Progenitor cell of endocrine pancreas (in vitro differentiated cells): ENCODE measurements around the gene MIS18A. TPM values are rescaled to one million over a fixed set of nuclear protein-coding genes. Genes with fewer than 3 reads are reported as not detected.
A peak's percentile ranks its signal among the peaks of the same experiment; 100 is the strongest.

Experiments
- DNase-seq: peaks from one replicate; pipeline ENCODE4 v3.0.0; 2021; ENCODE audit warnings: low spot score; ENCODE audit not compliant: unreplicated experiment
- H3K27ac Mint-ChIP-seq: 2 replicates; pipeline ENCODE4 v1.8.0; 2021; ENCODE audit warnings: mild to moderate bottlenecking, moderate library complexity, mixed read lengths
- H3K27me3 Mint-ChIP-seq: 2 replicates; pipeline ENCODE4 v1.8.0; 2021; ENCODE audit warnings: mixed read lengths
- H3K36me3 Mint-ChIP-seq: 2 replicates; pipeline ENCODE4 v1.8.0; 2022; ENCODE audit warnings: mixed read lengths; ENCODE audit not compliant: insufficient read depth
- H3K4me1 Mint-ChIP-seq: 2 replicates; pipeline ENCODE4 v1.8.0; 2021; ENCODE audit warnings: low read depth, mixed read lengths
- H3K4me3 Mint-ChIP-seq: 2 replicates; pipeline ENCODE4 v1.8.0; 2021; ENCODE audit warnings: low read depth, mild to moderate bottlenecking, moderate library complexity, mixed read lengths
- H3K9me3 Mint-ChIP-seq: 2 replicates; pipeline ENCODE4 v1.8.0; 2021; ENCODE audit warnings: low read depth, mixed read lengths
- CTCF ChIP-seq: fragments of 200-600 bp; sonication (generic); IDR thresholded peaks from one replicate; pipeline ENCODE4 v1.5.0; 2021; ENCODE audit warnings: antibody characterized with exemption, mild to moderate bottlenecking; ENCODE audit not compliant: unreplicated experiment
- total RNA-seq: library from RNA; stranded (reverse); gene quantifications from 2 replicates; pipeline ENCODE4 v1.2.1, GENCODE V29; 2021

MIS18A gene
- total RNA-seq, 1 donor from 2014 or later: 23.6 TPM

DNA sequence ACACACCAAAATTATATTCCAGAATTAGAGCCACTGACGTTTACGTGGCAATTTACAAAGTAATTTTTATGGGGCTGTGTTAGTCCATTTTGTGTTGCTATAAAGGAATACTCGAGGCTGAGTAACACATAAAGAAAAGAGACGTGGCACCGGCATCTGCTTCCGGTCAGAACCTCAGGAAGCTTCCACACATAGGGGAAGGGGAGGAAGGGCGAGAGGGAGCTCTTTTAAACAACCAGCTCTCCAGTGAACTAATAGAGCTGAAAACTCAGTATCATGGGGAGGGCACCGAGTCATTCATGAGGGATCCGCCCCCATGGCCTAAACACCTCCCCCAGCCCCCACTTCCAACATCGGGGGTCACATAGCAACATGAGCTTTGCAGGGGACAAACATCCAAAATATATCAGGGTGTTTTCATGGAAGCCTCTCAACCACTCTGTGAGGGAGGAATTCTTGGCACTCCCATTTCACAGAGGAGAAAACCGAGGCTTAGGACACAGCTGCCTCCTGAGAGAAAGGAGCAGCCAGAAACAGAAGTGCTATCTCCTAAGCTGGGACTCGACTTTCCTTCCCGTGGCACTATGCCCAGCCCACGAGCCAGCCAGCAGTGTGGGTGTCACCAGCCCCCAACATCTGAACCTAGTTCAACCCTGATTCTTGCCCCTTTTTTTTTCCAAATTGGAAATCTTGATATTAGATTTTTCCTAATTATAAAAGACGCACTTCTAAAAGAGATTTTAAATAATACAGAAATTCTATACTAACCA is 29.2 kb downstream of the MIS18A start:
- Mint-ChIP-seq H3K9me3 (no peaks in the 10 kb centered on the region), H3K36me3 (no peaks in the 10 kb centered on the region), H3K4me3 (no peak overlapping the region), H3K27me3 (peaks cover 26% of the 10 kb centered on the region), H3K4me1 (peaks cover 2% of the 10 kb centered on the region), H3K27ac (no peak overlapping the region)
- DNase-seq: no peak
- no peak for TF ChIP-seq CTCF

DNA sequence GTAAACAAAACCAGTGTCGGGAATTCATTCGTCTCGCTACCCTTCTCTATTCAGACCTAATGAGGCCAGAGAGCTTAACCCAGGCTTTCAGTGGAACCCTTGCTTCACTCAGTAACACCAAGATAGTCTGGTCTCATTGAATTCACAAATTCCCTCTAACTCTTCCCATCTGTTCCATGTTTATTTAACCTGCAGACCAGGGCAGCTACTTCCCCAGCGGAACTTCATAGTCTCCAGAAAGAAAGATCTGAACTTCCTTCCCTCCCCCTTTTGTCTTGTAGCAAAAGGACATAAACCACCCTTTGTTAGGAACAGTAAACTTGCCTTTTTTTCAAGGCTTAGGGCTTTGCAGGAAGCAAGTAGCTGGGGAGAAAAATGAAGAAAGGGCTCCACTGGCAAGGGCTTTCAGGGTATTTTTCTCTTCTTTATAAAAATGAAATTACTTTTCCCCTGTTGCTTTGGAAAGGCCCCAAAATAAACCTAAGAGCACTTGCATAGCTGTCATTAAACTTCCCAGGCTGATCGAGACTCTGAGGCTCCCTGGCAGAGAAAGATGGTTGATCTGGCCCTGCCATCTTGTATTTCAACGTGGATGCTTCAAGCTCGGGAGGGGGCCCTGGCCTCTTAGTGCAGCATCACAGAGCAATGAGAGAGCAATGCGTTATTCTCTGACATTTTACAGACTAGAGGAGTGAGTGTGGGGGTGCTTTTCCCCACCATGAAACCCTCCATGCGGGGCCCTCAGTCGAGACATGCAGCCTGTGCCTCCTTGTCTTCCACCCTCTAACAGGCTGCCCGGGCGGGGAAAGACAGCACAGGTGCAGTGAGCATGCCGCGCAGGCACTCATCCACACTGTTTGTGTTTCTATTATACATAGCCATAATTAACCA is 30.0 kb downstream of the MIS18A start:
- Mint-ChIP-seq H3K27me3 (peaks cover 26% of the 10 kb centered on the region), H3K4me1 (peaks cover 2% of the 10 kb centered on the region), H3K36me3 (no peaks in the 10 kb centered on the region), H3K9me3 (no peaks in the 10 kb centered on the region), H3K27ac (peak overlapping the region; percentile 31), H3K4me3 (no peak overlapping the region)
- no peak for DNase-seq
- no peak for TF ChIP-seq CTCF

GRCh38 chr21:32246571-32247140 is 32.2 kb downstream of the MIS18A start:
- H3K27ac Mint-ChIP-seq: no peak overlapping the region
- no peak overlapping the region for H3K4me3 Mint-ChIP-seq
- TF ChIP-seq CTCF: no peak
- peaks cover 2% of the 10 kb centered on the region for H3K4me1 Mint-ChIP-seq
- DNase-seq: no peak
- H3K36me3 Mint-ChIP-seq: no peaks in the 10 kb centered on the region
- no peaks in the 10 kb centered on the region for H3K9me3 Mint-ChIP-seq
- peaks cover 23% of the 10 kb centered on the region for H3K27me3 Mint-ChIP-seq

DNA sequence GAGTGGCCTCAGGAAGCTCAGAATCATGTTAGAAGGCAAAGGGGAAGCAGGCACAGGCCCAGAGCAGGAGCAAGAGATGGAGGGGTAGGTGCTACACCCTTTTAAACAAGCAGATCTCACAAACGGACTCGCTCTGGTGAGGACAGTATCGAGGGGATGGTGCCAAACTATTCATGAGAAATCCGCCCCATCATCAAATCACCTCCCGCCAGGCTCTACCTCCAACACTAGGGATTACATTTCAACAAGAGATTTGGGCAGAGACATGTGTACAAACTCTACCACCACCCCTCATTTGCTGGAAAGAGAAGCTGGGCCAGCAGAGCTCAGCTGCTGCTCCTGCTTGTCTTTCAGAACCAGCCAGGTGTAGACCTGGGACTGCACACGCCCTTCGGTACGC is 32.9 kb downstream of the MIS18A start:
- Mint-ChIP-seq H3K9me3 (no peaks in the 10 kb centered on the region), H3K4me3 (no peak overlapping the region), H3K4me1 (peaks cover 2% of the 10 kb centered on the region), H3K27me3 (peaks cover 17% of the 10 kb centered on the region), H3K36me3 (no peaks in the 10 kb centered on the region), H3K27ac (no peak overlapping the region)
- no peak for TF ChIP-seq CTCF
- DNase-seq: no peak
